ENCODE results near the gene GPR18. TPM values are rescaled to one million over a fixed set of nuclear protein-coding genes. Genes with fewer than 3 reads are reported as not detected.

The GPR18 gene
- total and polyA plus RNA-seq, 2 of the 4 experiments (the other 2 are of a cell fraction): not detected

DNA sequence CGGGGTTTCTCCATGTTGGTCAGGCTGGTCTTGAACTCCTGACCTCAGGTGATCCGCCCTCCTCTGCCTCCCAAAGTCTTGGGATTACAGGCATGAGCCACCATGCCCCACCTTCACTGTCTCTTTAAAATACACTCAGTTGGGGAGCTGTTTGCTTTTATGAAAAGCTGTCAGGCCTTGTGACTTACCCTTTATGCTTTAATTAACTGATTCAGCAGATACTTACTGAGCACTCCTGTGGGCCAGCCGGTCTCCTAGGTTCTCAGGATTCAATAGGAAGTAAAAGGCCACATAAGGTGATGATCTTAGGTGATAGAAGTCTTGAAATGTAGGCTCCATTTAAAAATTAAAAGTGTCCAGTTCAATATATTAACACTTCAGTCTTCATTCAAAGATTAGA is 50.0 kb downstream of the GPR18 start:
- no peak overlapping the region for H2AK5ac ChIP-seq (ENCODE audit: low read depth, low read length)
- H3K23ac ChIP-seq (ENCODE audit: low read depth, low read length): no peak overlapping the region
- no peak overlapping the region for H2BK5ac ChIP-seq (ENCODE audit: low read depth, low read length, poor library complexity, severe bottlenecking)
- H3K18ac ChIP-seq (ENCODE audit: low read depth, low read length): no peak overlapping the region
- ATAC-seq (ENCODE audit: low read depth) (no peak), DNase-seq (no peak)
- H4K5ac ChIP-seq (ENCODE audit: low read depth, low read length): no peak overlapping the region
- in situ Hi-C loops (cut with MboI; ENCODE audit: low sequenced_read_pairs) (no loop called here), dilution Hi-C loops (cut with HindIII; ENCODE audit: low sequenced_read_pairs, unreplicated experiment) (no loop called here), intact Hi-C loops (cut with micrococcal nuclease) (no loop called here)
- no peak overlapping the region for H2AFZ ChIP-seq (replicated peaks; ENCODE audit: low read length, poor library complexity)
- TF ChIP-seq POLR2A (IDR thresholded peaks at IDR 0.05; ENCODE audit: low read depth, low read length): no peak
- TF ChIP-seq ELK1 (IDR thresholded peaks at IDR 0.05; ENCODE audit: borderline replicate concordance, low read depth, low read length): no peak
- TF ChIP-seq MXI1 (IDR thresholded peaks at IDR 0.05; ENCODE audit: borderline replicate concordance, low read depth, low read length): no peak
- no peak for TF ChIP-seq CTCF (conservative IDR thresholded peaks at IDR 0.05; ENCODE audit: low read depth, low read length)
- TF ChIP-seq CHD1 (IDR thresholded peaks at IDR 0.05; ENCODE audit: low read depth, low read length): no peak
- no peak for TF ChIP-seq BHLHE40 (IDR thresholded peaks at IDR 0.05; ENCODE audit: low read depth, low read length)
- no peaks in the 10 kb centered on the region for H3K9me3 ChIP-seq (ENCODE audit: control insufficient read depth, insufficient read depth, low read length)
- no peak overlapping the region for H3K14ac ChIP-seq (replicated peaks; ENCODE audit: low read depth, low read length)
- H4K8ac ChIP-seq (ENCODE audit: low read depth in 2 of 2, low read length in 2 of 2): no peak overlapping the region
- no peak overlapping the region for H3K4me3 ChIP-seq (ENCODE audit: insufficient read depth, low read depth, low read length)
- peaks cover 29 to 64% of the 10 kb centered on the region in 2 experiments for H3K79me1 ChIP-seq (ENCODE audit: low read depth in 1 of 2, low read length in 2 of 2)
- no peak overlapping the region for H3K56ac ChIP-seq (ENCODE audit: extremely low read depth, insufficient read depth, low read length)
- no CpG with 5 or more reads among the region's 3 CpGs for WGBS, 2 experiments (ENCODE audit: extremely low coverage in 2 of 2, insufficient read length in 1 of 2)
- ChIA-PET POLR2A (ENCODE audit: unreplicated experiment) (no interaction called here), CTCF (no interaction called here)
- H3K27me3 ChIP-seq (ENCODE audit: control insufficient read depth, insufficient read depth, low read length): no peaks in the 10 kb centered on the region
- H4K91ac ChIP-seq (ENCODE audit: insufficient read depth, low read depth, low read length): no peak overlapping the region
- no peak overlapping the region for H3K4ac ChIP-seq (ENCODE audit: low read depth, low read length)
- no TSS peak for BruUV-seq (replicated peaks)
- no peak overlapping the region for H2BK15ac ChIP-seq (ENCODE audit: low read depth, low read length)
- no peak overlapping the region for H2AK9ac ChIP-seq (replicated peaks; ENCODE audit: low read depth, low read length, poor library complexity)
- H4K20me1 ChIP-seq (ENCODE audit: insufficient read depth, low read length): peaks cover 59% of the 10 kb centered on the region
- peaks cover 3% of the 10 kb centered on the region; the same call in 1 of the 2 replicates for H3K36me3 ChIP-seq (ENCODE audit: control insufficient read depth, insufficient read depth, low read length)
- H3K4me2 ChIP-seq (ENCODE audit: low read depth, low read length): no peak overlapping the region
- H2BK120ac ChIP-seq (ENCODE audit: low read depth, low read length): no peak overlapping the region
- H3K9ac ChIP-seq (ENCODE audit: low read depth, low read length): no peak overlapping the region
- peaks cover 8% of the 10 kb centered on the region for H3K9me1 ChIP-seq (ENCODE audit: insufficient read depth, low read length)
- H2BK20ac ChIP-seq (ENCODE audit: low read depth, low read length): no peak overlapping the region
- peaks cover 2% of the 10 kb centered on the region; the same call in 1 of the 2 replicates for H3K4me1 ChIP-seq (ENCODE audit: control insufficient read depth, insufficient read depth, low read length)
- H3K27ac ChIP-seq (ENCODE audit: insufficient read depth, low read length): no peak overlapping the region

Measured in IMR-90 (cell line).